Erythroblast (primary cell): ENCODE data around the gene MOB3A.

Experiments
- GATA1 ChIP-seq: IDR thresholded peaks from 2 replicates; pipeline ENCODE4 v1.6.1; 2011; ENCODE audit warnings: low read depth, mild to moderate bottlenecking, control low read depth, low read length, moderate library complexity
- POLR2A ChIP-seq: IDR thresholded peaks from 2 replicates; pipeline ENCODE4 v1.6.1; 2011; ENCODE audit warnings: mild to moderate bottlenecking, low read length

DNA sequence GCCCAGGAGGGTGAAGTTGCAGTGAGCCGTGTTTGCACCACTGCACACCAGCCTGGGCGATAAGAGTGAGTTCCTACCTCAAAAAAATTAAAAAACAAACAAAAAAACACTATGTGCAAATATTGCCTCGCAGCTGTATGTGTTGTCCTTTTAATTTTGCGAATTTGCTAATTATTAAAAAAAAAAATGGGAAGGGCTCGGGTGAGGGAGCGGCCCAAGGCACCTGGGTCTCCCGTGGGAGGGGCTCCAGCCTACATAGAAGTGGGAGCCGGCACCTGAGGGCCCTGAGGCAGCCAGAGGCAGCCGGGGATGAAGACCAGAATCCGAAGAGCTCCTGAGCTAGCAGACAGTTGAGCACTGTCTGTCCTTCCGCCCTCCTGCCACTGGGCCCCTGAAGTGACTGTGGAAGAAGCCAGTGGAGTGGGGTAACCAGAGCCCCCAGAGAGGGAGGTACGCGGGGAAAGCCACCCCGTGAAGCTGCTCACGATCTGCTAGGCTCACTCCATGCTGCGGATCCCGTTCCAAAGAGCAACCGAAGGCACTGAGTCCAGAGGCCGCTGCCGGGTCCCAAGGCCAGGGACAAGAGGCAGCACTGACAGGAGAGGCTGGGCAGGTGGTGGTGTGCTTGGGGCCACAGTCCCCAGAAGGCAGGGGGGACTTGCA lies 7.0 kb upstream of the MOB3A start:
- no peak for TF ChIP-seq POLR2A
- no peak for TF ChIP-seq GATA1
